ENCODE results near the gene KCNK7.
"Not testable (repeated sequence)": the region's sequence is repeated elsewhere in the genome, so short reads cannot be mapped to it uniquely, and the experiment has no call there.

Gene KCNK7, protein sequence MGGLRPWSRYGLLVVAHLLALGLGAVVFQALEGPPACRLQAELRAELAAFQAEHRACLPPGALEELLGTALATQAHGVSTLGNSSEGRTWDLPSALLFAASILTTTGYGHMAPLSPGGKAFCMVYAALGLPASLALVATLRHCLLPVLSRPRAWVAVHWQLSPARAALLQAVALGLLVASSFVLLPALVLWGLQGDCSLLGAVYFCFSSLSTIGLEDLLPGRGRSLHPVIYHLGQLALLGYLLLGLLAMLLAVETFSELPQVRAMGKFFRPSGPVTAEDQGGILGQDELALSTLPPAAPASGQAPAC

DNA sequence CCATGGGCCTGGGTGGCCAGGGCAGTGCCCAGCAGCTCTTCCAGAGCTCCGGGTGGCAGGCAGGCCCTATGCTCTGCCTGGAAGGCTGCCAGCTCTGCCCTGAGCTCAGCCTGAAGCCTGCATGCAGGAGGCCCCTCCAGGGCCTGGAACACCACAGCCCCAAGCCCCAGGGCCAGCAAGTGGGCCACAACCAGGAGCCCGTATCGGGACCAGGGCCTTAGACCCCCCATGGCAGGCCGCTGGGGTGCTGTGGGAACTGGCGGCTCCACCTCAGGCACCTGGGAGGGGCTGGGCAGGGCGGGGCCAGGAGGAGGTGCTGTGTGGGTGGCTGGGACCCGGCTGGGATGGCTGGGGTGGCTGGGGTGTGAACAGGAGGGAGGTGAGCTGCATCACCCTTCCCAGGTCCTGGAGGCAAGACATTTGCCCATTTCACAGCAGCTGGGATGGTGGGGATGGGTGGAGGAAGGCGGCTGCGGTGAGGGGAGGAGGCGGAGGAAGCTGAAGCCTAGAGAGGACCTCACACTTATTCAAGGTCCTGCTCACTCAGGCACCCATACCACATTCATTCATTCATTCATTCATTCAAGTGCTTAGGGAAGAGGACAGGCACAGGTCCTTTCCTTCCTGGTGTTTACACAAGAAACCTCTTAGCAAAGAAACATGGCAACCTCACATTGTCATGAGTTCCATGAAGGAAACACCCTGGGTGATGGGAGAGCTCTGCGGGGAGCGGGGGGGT, at the start of gene KCNK7:
Gene KCNK7 (minus strand): TSS at position 258 of the 739 bp plus-strand sequence. CDS start 28 bp downstream, at position 230.
- DNase-seq = no peak

DNA sequence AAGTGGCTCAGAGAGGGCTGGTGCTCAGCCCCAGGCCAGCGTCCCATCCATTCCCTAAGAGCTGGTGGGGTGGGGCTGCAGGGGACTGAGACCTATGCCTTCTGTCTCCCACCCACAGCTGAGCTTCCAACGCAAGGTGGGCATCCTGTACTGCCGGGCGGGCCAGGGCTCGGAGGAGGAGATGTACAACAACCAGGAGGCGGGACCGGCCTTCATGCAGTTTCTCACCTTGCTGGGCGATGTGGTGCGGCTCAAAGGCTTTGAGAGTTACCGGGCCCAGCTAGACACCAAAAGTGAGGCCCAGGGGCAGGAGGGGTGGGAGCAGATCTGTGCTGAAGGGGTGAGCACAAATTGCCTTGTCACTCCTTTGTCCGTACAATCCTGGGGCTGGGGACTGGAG, 49.2 kb upstream of the KCNK7 start:
- no peak for DNase-seq

DNA sequence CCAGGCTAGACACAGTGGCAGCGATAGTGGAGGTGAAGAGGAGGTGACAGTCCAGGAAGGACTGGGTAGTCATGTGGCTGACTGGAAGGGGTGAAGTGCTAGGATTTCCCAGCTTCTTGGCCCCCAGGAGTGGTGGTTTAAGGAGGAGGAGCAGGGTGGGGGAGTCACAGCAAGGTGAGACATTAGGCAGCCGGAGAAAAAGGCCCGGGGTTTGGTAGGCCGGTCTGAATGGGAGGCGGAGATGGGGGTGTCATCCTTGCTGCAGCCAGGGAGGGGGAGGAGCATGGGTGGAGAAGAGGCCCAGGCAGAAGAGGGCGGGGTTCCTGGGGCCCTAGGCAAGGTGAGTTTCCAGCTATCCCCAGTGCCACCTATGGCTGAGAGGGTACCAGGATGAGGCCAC, 48.4 kb upstream of the KCNK7 start:
- DNase-seq = no peak

- no peak for DNase-seq
Observed at GRCh38 chr11:65642014-65642671, 46.5 kb upstream of the KCNK7 start.

- no peak for DNase-seq
Observed at GRCh38 chr11:65641297-65642013, 45.9 kb upstream of the KCNK7 start.

GRCh38 chr11:65640483-65641296, 45.1 kb upstream of the KCNK7 start:
- no peak for DNase-seq

GRCh38 chr11:65639623-65640482, 44.3 kb upstream of the KCNK7 start:
- peak; percentile 66 for DNase-seq

DNA sequence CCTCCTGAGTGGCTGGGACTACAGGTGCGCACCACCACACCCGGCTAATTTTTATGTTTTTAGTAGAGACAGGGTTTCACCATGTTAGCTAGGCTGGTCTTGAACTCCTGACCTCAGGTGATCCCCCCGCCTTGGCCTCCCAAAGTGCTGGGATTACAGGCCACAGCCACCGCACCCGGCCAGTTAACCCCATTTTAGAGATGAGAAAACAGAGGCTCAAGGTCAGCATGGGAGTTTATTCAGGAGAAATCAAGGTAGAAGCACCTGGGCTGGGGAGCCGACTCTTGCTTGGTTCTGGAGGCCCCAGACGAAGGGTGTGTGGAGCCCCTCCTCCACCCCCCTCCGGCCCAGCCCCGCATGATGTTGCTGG, 43.6 kb upstream of the KCNK7 start:
- DNase-seq = not testable (repeated sequence)

DNA sequence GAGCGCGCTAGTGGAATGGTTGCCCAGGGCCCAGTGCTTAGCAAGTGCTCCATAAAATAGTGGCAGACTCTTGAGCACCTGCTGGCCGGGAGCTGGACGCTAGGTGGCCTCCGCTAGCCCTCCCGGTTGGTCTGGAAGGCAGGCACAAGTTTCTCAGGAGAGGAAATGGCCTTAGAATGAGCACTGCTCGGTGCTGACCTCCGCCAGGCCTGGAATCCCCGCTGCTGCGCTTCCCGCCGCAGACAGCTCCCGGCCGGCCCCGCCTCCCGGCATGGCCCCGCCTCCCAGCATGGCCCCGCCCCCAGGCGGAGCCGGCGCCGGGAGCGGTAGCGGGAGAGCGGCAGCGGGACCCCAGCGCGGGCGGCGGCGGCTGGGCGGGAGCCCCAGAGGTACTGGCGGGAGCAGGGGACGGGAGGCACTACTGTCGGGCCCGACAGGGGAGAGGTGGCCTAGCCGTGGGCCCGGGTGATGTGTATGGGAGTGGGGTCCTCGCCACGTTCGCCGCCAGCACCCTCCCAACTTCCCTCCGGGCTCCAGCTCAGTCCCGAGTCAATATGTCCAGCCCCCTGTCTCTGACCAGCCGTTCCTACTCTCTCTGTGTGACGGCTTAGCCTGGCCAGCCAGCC, 42.3 kb upstream of the KCNK7 start, which contains the start of gene SIPA1:
Gene SIPA1 (plus strand): TSS at position 308 of the 626 bp plus-strand sequence. CDS start 2,821 bp downstream, outside the sequence.
- DNase-seq = no peak

DNA sequence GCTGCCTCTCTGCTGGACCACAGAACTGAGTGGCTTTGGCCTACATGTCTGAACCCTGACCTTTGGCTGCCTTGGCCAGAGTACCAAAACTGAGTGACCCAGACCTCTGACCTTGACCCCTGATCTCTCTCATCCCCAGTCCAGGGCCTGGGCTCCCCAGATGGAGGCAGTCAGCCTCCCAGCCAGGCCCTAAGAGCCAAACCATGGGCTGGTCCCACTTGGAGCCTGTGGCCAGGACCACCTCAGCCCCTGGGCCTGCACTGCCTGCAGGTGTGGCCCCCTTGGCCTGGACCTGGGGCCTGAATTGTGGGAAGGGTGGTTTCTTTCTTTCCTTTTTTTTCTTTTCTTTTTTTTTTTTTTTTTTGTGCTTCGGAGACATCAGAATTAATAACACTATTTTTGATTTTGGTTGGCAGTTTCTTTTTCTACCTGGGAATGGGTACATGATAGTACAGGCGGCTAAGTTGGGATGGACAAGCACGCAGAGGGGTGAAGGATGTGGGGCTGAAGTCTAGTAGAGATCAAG, 41.5 kb upstream of the KCNK7 start:
- DNase-seq = no peak

GRCh38 chr11:65636108-65637031, 40.8 kb upstream of the KCNK7 start:
- no peak for DNase-seq

GRCh38 chr11:65634905-65635731, 39.5 kb upstream of the KCNK7 start:
- DNase-seq = no peak

- no peak for DNase-seq
Observed at GRCh38 chr11:65634440-65634839, 38.8 kb upstream of the KCNK7 start.

- DNase-seq = no peak
Observed at GRCh38 chr11:65634109-65634436, 38.5 kb upstream of the KCNK7 start.

DNA sequence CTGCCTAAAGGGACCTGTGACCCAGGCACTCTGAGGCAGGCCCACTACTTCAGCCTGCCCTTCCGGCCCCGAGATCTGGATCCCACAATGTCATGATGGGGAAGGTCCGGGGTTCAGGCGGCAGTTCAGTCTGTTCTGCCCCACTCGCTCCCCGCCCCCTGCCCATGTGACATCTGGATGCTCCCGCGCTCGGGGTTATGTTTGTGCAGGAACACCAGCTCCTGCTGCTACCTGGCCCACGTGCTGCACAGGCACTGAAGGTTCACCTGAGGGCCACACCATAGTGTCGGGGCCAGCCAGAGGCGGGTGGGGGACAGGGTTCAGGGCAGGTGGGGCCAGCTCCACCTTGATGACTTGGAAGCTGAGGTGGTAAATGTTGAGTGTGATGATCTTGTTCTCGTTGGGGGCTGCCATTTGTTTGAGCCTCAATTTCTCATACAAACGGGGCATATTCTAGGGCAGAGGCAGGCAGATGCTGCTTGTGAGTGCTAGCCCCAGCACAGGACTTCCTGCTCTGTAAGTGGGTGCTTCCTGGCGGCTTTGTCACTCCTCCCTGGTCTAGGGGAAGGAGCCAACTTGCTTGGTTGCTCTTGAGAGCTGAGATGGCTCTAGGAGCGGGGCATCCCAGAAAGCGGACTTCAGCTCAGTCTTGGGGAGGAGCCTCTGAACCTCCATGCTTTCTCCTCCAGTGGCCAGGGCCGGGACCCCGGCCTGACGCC, 37.9 kb upstream of the KCNK7 start:
- DNase-seq = no peak

DNA sequence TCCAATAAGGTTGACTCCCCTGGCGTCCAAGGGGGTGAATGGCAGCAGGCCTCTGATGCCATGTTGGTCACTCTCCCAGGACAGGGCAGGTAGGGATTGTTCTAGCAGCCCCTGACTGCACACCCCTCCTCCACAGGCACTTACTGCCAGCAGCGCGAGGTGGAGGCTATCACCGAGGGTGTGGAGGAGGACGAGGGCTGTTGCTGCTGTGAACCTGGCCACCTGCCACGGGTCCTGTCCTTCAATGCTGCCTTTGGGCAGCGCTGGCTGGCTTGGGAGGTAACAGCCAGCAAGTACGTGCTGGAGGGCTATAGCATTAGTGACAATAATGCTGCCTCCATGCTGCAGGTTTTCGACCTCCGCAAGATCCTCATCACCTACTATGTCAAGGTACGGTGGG, 34.6 kb upstream of the KCNK7 start:
- DNase-seq = no peak

GRCh38 chr11:65629579-65629978, 34.0 kb upstream of the KCNK7 start:
- no peak for DNase-seq

DNA sequence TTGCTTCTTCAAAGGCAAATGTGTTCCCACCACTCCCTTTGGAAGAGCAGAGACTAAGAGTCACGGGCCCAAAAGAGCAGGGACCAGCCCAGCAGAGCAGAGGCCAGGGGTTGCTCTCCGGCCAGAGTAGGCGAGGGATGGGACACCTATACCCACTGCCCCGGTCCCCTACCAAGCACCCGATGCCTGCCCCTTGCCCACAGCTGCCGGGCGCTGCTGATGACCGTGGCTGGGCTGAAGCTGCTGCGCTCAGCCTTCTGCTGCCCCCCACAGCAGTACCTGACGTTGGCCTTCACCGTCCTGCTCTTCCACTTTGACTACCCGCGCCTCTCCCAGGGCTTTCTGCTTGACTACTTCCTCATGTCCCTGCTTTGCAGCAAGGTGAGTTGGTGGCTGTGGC, 31.6 kb upstream of the KCNK7 start:
- DNase-seq = no peak

All from NCI-H1436 treated with DMSO at 0.1 percent for 48 hours (cell line).